Medulla oblongata (tissue), 1 donor: ENCODE data around the gene SLF2.
A peak's percentile ranks its signal among the peaks of the same experiment; 100 is the strongest.

Experiments
- DNase-seq: peaks from one replicate; pipeline ENCODE4 v3.0.0-alpha.2; 2015; ENCODE audit errors: extremely low spot score

Gene SLF2, protein sequence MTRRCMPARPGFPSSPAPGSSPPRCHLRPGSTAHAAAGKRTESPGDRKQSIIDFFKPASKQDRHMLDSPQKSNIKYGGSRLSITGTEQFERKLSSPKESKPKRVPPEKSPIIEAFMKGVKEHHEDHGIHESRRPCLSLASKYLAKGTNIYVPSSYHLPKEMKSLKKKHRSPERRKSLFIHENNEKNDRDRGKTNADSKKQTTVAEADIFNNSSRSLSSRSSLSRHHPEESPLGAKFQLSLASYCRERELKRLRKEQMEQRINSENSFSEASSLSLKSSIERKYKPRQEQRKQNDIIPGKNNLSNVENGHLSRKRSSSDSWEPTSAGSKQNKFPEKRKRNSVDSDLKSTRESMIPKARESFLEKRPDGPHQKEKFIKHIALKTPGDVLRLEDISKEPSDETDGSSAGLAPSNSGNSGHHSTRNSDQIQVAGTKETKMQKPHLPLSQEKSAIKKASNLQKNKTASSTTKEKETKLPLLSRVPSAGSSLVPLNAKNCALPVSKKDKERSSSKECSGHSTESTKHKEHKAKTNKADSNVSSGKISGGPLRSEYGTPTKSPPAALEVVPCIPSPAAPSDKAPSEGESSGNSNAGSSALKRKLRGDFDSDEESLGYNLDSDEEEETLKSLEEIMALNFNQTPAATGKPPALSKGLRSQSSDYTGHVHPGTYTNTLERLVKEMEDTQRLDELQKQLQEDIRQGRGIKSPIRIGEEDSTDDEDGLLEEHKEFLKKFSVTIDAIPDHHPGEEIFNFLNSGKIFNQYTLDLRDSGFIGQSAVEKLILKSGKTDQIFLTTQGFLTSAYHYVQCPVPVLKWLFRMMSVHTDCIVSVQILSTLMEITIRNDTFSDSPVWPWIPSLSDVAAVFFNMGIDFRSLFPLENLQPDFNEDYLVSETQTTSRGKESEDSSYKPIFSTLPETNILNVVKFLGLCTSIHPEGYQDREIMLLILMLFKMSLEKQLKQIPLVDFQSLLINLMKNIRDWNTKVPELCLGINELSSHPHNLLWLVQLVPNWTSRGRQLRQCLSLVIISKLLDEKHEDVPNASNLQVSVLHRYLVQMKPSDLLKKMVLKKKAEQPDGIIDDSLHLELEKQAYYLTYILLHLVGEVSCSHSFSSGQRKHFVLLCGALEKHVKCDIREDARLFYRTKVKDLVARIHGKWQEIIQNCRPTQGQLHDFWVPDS

GRCh38 chr10:100912605-100913469, at the start of gene SLF2:
Gene SLF2, plus strand, starts transcription at chr10:100912963. Its CDS starts 148 bp downstream, at chr10:100913111.
- peak; percentile 100 for DNase-seq

- DNase-seq, result no peak
These were observed 49.3 kb upstream of the SLF2 start for GRCh38 chr10:100863433-100863832.

DNA sequence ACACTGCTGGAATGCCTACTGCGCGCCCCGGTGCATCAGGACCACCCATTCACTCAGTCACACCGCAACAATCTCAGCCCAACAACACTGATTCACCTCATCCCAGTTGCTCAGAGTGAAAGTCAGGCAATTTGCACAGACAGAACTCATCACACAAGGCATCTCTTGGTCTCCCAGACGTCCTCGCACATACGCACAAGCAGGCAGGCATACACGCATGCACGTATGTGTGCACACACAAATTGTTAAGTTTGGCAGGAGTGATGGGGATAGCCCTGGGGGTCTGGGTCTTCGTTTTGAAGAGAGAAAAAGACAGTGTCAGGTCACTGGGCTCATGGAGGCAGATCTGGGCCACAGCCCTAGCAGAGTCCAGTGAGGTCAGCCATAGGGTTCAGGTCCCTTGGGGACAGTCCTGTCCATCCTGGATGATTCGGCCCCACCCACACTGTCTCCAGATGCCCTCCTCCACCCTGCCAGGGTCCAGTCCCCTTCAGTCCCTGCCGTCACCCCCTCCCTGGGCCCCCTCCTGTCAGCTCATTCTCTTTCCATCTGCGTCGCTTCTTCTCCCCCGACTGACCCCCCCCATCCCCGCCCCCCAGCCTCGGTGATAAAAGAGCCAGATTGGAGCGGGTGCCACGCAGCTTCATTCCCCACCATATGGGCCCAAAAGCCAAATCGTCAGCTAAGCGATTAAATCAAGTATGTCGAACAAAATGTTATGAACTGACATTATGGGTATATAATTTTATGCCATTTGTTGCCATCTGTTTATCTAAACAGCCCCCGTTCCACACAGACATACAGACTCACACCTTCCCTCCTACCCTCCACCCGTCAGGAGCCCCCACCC, 48.5 kb upstream of the SLF2 start:
- DNase-seq, result no peak

GRCh38 chr10:100864978-100865377, 47.8 kb upstream of the SLF2 start:
- no peak for DNase-seq

DNA sequence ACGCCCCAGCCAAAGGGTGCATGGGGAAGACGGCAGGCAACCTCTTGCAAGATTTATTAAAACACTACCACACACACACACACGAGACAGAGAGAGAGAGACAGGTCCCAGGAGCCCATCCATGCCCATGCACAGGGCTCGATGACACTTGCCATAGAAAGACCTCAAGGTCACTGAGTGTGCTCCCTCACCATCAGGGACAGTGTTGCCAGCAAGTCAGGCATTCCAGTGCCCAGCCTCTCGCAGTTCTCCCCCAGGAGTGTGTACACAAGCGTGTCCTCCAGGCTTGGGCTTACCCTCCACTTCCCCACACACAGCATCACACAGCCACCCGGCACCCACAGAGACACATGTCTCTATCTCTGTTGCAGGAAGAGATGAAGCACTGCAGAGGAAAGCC, 46.8 kb upstream of the SLF2 start:
- no peak for DNase-seq

DNA sequence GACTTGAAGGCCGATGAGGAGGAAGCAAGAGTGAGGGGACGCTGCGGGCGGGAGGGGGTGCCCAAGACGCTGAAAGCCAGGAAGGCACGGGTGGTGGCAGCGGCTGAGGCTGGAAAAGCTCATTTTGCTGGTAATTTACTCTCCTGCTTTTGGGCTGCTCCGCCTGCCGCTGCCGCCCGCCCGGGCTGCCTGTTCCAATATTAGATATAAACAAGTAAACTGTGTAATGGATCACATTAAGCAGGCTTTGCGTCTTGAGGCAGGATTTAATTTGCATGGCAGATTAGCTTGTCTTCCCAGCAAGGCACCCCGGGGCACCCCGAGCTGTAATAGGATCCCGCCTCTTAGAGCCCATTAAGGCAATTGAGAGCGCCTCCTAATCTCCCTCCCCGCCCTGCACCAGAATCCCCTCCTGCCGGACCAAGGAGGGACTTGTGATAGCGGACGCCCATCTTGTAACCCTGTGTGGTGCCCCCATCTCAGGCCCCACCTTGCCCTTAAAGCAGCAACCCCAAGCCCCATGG, 46.1 kb upstream of the SLF2 start:
- no peak for DNase-seq

DNA sequence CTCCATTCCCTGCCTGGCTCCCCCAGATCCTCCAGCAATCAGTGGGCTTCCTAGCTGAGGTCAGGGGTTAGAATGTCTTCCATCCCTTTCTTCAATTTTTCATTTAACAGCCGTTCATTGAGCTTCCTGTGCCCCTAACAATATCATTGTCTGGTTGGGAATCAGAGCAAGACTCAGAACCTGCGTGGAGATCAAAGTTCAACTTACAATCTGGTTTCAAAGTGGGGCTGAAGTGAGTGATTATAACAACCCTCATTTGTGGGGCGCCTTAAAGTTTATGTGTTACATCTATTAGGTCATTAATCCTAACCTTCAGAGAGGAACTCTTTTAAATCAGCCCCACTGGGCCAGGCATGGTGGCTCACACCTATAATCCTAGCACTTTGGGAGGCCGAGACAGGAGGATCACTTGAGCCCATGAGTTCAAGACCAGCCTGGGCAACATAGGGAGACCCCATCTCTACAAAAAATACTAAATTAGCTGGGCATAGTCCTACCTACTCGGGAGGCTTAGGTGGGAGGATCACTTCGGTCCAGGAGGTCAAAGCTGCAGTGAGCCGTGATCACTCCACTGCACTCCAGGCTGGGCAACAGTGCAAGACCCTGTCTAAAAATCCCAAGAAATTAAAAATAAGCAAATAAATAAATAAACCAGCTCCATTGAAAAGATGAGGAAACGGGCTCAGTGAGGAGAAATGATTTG, 45.4 kb upstream of the SLF2 start:
- DNase-seq, result no peak

DNA sequence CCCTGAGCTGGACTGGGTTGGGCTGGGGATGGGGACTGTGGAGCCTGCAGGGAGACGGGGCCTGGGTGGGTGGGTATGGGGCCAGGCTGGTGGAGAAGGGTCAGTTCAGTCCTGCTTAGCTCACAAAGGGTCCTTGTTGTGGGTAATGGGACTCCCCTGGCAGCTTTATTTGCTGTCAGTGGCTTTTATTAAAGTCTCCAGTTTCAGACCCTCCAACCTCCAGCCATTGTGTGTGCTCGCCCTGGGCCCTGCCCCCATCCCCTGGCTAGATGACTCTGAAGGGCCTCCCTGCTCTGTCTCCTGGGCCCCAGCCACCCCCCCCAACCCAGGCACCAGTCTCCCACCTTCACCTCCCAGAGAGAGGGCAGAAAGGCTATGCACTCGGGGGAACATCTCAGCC, 44.4 kb upstream of the SLF2 start:
- DNase-seq, result no peak

GRCh38 chr10:100869399-100869798, 43.4 kb upstream of the SLF2 start:
- DNase-seq, result no peak

DNA sequence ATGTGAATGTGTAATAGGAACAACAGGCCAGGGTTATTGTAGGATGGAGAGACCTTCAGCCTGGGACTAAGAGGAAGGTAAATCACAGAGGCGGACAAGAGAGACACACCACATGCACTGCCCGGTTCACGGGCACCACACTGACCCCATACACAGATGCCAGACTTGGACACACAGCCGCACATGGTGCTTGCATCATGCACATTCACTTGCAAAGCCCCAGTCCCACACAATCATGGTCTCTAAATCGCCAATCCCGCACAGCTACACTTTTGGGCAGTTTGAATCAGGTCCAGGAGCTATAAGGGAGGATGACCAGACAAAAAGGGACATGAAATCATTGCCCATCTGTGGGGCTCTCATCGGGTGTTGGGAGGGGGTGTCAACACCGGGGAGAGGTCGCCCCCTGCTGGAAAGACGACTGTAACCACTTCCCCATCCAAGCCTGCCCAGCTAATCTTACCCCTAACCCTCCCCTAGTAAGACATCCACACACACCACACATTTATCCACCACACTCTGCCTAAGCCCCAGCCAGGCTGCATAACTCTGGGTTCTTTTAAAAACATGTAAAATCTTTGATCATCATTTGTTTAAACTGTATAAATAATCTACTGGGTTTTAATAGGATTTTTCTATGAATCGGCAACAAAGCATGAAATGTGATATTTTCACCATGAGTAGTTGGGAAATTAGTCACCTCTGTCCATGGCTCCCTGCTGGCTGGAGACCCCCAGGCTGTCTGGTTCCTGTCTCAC, 40.5 kb upstream of the SLF2 start:
- DNase-seq, result peak; percentile 29

DNA sequence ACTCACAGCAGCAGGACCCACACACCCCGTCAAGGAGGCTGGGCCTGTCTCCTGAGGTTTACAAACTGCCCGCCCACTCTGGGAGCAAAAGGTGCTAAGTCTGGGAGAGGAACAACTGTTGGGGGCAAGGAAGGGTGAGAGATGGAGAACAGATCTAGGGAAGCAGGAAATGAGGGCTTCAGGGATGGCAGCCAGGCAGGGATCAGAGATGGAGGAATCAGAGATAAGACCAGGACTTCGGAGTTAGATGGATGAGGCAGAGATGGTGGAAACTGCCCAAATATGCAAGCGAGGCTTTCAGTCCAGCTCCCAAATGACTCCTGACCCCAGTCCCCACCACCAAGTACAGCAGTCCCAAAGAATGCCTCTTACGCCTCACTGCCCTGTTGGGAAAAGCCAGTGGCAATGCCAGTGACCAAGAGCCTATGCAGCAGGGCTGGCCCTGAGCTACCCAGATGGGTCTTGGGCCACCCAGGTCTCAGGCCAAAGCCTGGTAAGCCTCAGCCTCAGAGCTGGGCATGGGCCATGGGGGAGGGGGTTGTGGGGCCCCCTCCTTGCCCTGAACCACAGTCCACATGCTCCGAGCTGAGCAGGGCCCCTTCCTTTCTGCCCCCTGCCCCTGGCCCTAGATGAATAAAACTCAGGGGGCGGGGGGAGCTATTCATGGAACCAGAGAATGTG, 39.5 kb upstream of the SLF2 start:
- no peak for DNase-seq

DNA sequence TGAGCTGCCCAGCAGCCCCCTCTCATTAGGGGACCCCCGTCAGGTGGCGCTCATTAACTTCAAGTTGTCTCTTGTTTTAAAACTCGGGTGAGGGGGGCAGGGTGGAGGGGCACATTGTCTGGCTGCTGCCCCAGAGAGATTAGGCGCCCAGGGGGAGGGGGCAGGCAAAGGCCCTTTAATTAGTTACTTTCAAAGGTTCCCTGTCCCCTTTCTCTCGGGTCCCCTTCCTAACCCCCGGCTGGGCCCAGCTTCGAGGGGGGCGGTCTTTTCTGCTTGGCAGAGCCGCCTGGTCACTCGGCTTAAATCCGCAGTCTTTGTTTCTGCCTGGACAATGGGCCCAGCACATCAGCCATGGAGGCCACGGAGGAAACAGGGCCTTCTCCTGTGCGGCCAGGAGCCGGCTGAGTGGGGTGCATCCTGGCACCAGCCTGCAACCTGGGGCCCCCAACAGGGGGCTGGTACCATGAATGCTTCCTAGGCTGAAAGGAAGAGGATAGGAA, 38.9 kb upstream of the SLF2 start:
- no peak for DNase-seq

DNA sequence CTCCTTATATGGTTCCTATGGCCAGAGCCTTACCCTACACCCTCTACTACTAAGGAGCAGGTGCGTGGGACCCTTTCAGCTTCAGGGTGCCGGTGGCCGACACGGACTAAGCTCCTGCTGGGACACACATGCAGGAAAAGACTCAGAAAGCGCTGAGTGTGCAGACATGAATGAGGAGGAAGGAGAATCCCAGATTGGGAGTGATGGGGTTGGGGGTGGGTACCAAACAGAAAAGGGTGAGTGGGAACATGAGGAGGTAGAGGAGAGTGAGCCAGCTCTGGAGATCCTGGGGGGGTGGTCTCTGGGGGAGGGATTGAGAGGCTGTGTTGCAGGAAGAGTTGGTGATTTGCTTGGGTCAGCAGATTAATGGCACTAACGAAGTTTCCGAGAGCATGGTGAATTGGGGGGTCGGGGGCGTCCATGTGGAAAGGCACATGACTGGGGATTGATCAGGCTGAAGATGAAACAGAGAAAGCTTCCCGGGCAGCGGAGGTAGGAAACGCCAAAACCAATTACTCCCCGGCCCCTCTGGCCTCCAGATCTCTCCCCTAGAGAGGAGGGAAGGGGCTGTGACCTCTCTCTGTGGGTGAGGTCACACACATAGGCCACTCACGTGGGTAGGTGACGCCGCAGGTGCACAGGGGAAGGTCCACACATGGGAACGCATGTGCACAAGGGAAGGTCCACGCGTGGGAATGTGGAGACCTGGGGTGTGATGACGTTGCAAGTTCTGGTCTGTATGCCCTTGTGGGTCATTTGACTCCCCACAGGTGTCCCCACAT, 37.9 kb upstream of the SLF2 start:
- no peak for DNase-seq

- DNase-seq, result no peak
These were observed 37.1 kb upstream of the SLF2 start for GRCh38 chr10:100875484-100876166.

DNA sequence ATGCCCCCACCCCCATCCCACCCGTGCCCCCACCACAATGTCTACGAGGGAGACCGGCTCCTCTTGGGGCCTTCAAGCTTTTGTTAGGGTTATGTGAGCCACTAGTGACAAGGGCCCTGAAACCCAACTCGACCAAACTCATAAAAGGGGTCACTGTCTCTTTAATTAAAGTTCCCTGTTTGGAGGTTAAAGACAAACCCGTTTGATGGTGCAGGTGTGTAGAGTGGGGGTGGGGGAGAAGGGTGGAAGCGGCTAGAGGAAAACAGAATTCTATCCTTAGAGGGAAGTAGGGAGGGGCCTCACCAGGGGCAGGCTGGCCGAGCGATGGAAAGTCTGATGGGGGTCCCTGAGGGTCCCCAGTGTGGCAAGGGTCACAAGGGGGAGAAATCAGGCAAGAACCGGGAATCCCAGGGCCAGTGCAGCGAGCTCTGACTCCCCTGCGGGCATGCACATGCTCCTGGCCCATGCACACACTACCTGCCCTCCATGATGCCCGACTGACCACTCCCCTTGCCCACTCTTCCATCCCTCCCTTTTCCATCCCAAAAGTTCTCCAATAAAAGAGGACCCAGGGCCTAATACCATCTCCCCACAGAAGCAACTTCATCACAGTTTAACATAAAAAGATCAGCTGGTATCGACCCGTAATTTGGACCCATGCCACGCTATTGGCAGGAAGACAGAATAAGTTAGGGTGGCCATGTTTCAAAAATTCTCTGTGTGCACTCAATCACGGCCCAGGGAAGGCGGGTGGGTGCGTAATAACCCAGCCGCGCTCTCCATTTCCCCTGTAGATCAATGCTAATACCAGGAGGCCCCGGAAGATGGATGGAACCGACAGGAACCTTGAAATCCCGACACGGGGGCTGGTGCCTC, 35.9 kb upstream of the SLF2 start:
- no peak for DNase-seq

GRCh38 chr10:100877461-100877850, 35.3 kb upstream of the SLF2 start:
- no peak for DNase-seq
